K562 (cell line): ENCODE data around the gene PCNX2. TPM values are rescaled to one million over a fixed set of nuclear protein-coding genes. Genes with fewer than 3 reads are reported as not detected.

Source experiments
- ATAC-seq: fragments of 200-7000 bp; cut with Tn5 transposase; 3 replicates; pipeline ENCODE4 v1.9.1; 2020; ENCODE audit warnings: moderate library complexity
- BruUV-seq: library from RNA; stranded (reverse); fragments of 400-500 nt; replicated peaks from 2 replicates; lab custom pipeline; 2021; lab: Mats Ljungman, UMichigan
- CTCF ChIA-PET: fragments of 300-600 bp; formaldehyde crosslinking; extraction: SDS; loops from one replicate; lab custom pipeline; 2021; ENCODE audit warnings: low intra/inter-chr PET ratio; lab: Yijun Ruan, JAX
- POLR2A ChIA-PET: fragments of 300-600, 350-650 bp; sonication (Branson Sonifier 250); formaldehyde crosslinking; extraction: SDS; loops from one replicate; lab custom pipeline; 2021; ENCODE audit warnings: antibody characterized with exemption, inconsistent platforms; lab: Yijun Ruan, JAX
- DNase-seq, 4 experiments: peaks; one replicate each; pipeline versions ENCODE4 v3.0.0 to v3.0.0-alpha.2; 2011 to 2018; ENCODE audit warnings: low spot score in 3 of 4, mixed read lengths in 3 of 4; ENCODE audit errors: extremely low read depth in 1 of 4
- FAIRE-seq: peaks from 2 replicates; lab custom pipeline; 2011; peaks lifted over from hg19 to GRCh38; lab: Jason Lieb, UNC
- H2AFZ ChIP-seq: 2 replicates; pipeline ENCODE4 v1.6.0; 2011; ENCODE audit warnings: low read depth, low read length, control low read depth, inconsistent platforms
- H3K27ac ChIP-seq: fragments of 200-600 bp; 3 replicates; pipeline ENCODE4 v1.8.0; 2011; ENCODE audit warnings: low read depth, mild to moderate bottlenecking, control low read depth, inconsistent platforms, low read length, moderate library complexity, mixed read lengths; ENCODE audit errors: extremely low read depth
- H3K27me3 ChIP-seq, 2 experiments: fragments of 300-600 bp in 1 of 2; 2 replicates in 1 of 2; 3 replicates in 1 of 2; pipeline versions ENCODE4 v1.6.0 to v1.8.0; 2011; ENCODE audit warnings: inconsistent platforms in 2 of 2, low read length in 2 of 2, mild to moderate bottlenecking in 1 of 2, mixed read lengths in 1 of 2, moderate library complexity in 1 of 2; ENCODE audit not compliant: control insufficient read depth in 2 of 2, insufficient read depth in 2 of 2
- H3K36me3 ChIP-seq: fragments of 300-600 bp; 3 replicates; pipeline ENCODE4 v1.8.0; 2011; ENCODE audit warnings: mild to moderate bottlenecking, low read length, inconsistent platforms; ENCODE audit not compliant: control insufficient read depth, insufficient read depth
- H3K4me1 ChIP-seq, 2 experiments: fragments of 200-600 bp in 1 of 2; replicated peaks in 1 of 2; 2 replicates in 1 of 2; 3 replicates in 1 of 2; pipeline versions ENCODE4 v1.5.1 to v1.8.0; 2011; ENCODE audit warnings: inconsistent platforms in 2 of 2, low read length in 2 of 2, mild to moderate bottlenecking in 1 of 2, mixed read lengths in 1 of 2, moderate library complexity in 1 of 2; ENCODE audit not compliant: control insufficient read depth in 2 of 2, insufficient read depth in 2 of 2
- H3K4me2 ChIP-seq: 2 replicates; pipeline ENCODE4 v1.6.1; 2011; ENCODE audit warnings: low read length, control low read depth, inconsistent platforms, mixed read lengths; ENCODE audit not compliant: insufficient read depth
- H3K4me3 ChIP-seq: fragments of 200-600 bp; sonication (generic), shearing (Covaris generic); 2 replicates; pipeline ENCODE4 v1.5.1; 2016; ENCODE audit warnings: control low read depth, inconsistent platforms
- H3K79me2 ChIP-seq: fragments of 200-600 bp; 3 replicates; pipeline ENCODE4 v1.8.0; 2011; ENCODE audit warnings: low read length, inconsistent platforms; ENCODE audit not compliant: control insufficient read depth, insufficient read depth
- H3K9ac ChIP-seq, 2 experiments: 2 replicates each; pipeline versions ENCODE4 v1.6.0 to v1.6.1; 2011; ENCODE audit warnings: low read depth in 2 of 2, low read length in 2 of 2, control low read depth in 1 of 2, inconsistent platforms in 1 of 2, mild to moderate bottlenecking in 1 of 2, mixed read lengths in 1 of 2; ENCODE audit not compliant: insufficient read depth in 1 of 2
- H3K9me1 ChIP-seq: one replicate; pipeline ENCODE4 v1.6.0; 2011; ENCODE audit warnings: inconsistent platforms, mild to moderate bottlenecking, low read length, moderate library complexity; ENCODE audit not compliant: control insufficient read depth, insufficient read depth
- H3K9me3 ChIP-seq: replicated peaks from 2 replicates; pipeline ENCODE4 v1.5.1; 2011; ENCODE audit warnings: low read depth, low read length, inconsistent platforms; ENCODE audit not compliant: control insufficient read depth, insufficient read depth
- H4K20me1 ChIP-seq: replicated peaks from 2 replicates; pipeline ENCODE4 v1.6.1; 2011; ENCODE audit warnings: low read length, inconsistent platforms, mixed read lengths; ENCODE audit not compliant: control insufficient read depth, insufficient read depth
- CBX1 ChIP-seq: sonication (generic); IDR thresholded peaks from 2 replicates; pipeline ENCODE4 v1.6.1; 2016; ENCODE audit warnings: antibody characterized with exemption, low read depth, mild to moderate bottlenecking
- HNRNPH1 ChIP-seq: fragments of 200-400 bp; formaldehyde crosslinking; optimal IDR thresholded peaks from 2 replicates; pipeline ENCODE3; 2017; ENCODE audit warnings: low read depth, mild to moderate bottlenecking, low read length, moderate library complexity
- NCOA4 ChIP-seq: fragments of 450-650 bp; IDR thresholded peaks from 2 replicates; pipeline ENCODE4 v1.6.1; 2018; ENCODE audit warnings: mild to moderate bottlenecking; ENCODE audit not compliant: partially characterized antibody
- NFE2L1 ChIP-seq: fragments of 450-650 bp; IDR thresholded peaks from 2 replicates; pipeline ENCODE4 v1.6.1; 2016; ENCODE audit warnings: missing genetic modification characterization, low read depth, mild to moderate bottlenecking, missing compliant biosample characterization, moderate library complexity, borderline replicate concordance
- PTTG1 ChIP-seq: fragments of 450-650 bp; IDR thresholded peaks from 2 replicates; pipeline ENCODE4 v1.6.1; 2016; ENCODE audit warnings: low read depth, mild to moderate bottlenecking, missing genetic modification characterization, missing compliant biosample characterization
- SMAD3 ChIP-seq: fragments of 450-650 bp; formaldehyde crosslinking; conservative IDR thresholded peaks from 2 replicates; pipeline ENCODE4 v1.4.0; 2020; ENCODE audit warnings: mild to moderate bottlenecking
- SMAD4 ChIP-seq: fragments of 250-450 bp; sonication (Bioruptor Pico); conservative IDR thresholded peaks from 2 replicates; pipeline ENCODE4 v1.8.0; 2021; ENCODE audit warnings: inconsistent platforms, mild to moderate bottlenecking, moderate library complexity
- SNRNP70 ChIP-seq: fragments of 200-400 bp; formaldehyde crosslinking; optimal IDR thresholded peaks from 2 replicates; pipeline ENCODE3; 2017; ENCODE audit warnings: low read depth, low read length
- TGIF2 ChIP-seq: sonication (generic); formaldehyde crosslinking; IDR thresholded peaks from 2 replicates; pipeline ENCODE4 v1.8.1; 2022; ENCODE audit warnings: mild to moderate bottlenecking, missing genetic modification reagents, moderate library complexity
- ZNF174 ChIP-seq: fragments of 250-450 bp; sonication (Bioruptor Pico); IDR thresholded peaks from 2 replicates; pipeline ENCODE4 v1.4.0; 2020; ENCODE audit warnings: mild to moderate bottlenecking
- ZNF239 ChIP-seq: fragments of 250-450 bp; sonication (Bioruptor Pico); IDR thresholded peaks from 2 replicates; pipeline ENCODE4 v1.4.0; 2020; ENCODE audit warnings: mild to moderate bottlenecking
- ZNF41 ChIP-seq: fragments of 250-450 bp; sonication (Bioruptor Pico); conservative IDR thresholded peaks from 2 replicates; pipeline ENCODE4 v1.4.0; 2020; ENCODE audit warnings: mild to moderate bottlenecking
- ZNF551 ChIP-seq: fragments of 250-450 bp; sonication (Bioruptor Pico); IDR thresholded peaks from 2 replicates; pipeline ENCODE4 v1.5.0; 2021; ENCODE audit warnings: mild to moderate bottlenecking, moderate library complexity
- ZNF707 ChIP-seq: fragments of 250-450 bp; sonication (Bioruptor Pico); conservative IDR thresholded peaks from 2 replicates; pipeline ENCODE4 v1.8.0; 2022; ENCODE audit warnings: inconsistent platforms, mild to moderate bottlenecking, moderate library complexity
- ZNF830 ChIP-seq: fragments of 250-450 bp; sonication (Bioruptor Pico); IDR thresholded peaks from 2 replicates; pipeline ENCODE4 v1.5.0; 2021; ENCODE audit warnings: mild to moderate bottlenecking
- ZSCAN32 ChIP-seq: fragments of 450-650 bp; formaldehyde crosslinking; IDR thresholded peaks from 2 replicates; pipeline ENCODE4 v1.4.0; 2020; ENCODE audit warnings: mild to moderate bottlenecking, moderate library complexity
- WGBS: fragments of 100-300 bp; shearing (Covaris generic); methylation state at CpG from one replicate; pipeline ENCODE4 v1.1.6; 2016; ENCODE audit warnings: low coverage, mixed read lengths; ENCODE audit not compliant: insufficient coverage; ENCODE audit errors: missing lambda C conversion rate; 5-methylcytosine and 5-hydroxymethylcytosine counted together
- in situ Hi-C: fragments of 300-500 bp; cut with MboI; formaldehyde crosslinking; loops from 4 replicates; pipeline ENCODE4 v1.15.0; 2018; ENCODE audit warnings: inconsistent platforms, mixed read lengths
- intact Hi-C: fragments of 100-400 bp; cut with micrococcal nuclease; formaldehyde crosslinking; loops from 2 replicates; pipeline ENCODE4 v1.14.2; 2022
- polyA plus RNA-seq, 8 experiments: library from polyadenylated mRNA; depleted of rRNA in 4 of 8; stranded (reverse) in 5 of 8; unstranded in 3 of 8; fragments of >200 nt; fragmentation: Nextera tagmentation in 2 of 8; fragmentation: Illumina TruSeq in 1 of 8; extraction: Ambion mirVana in 2 of 8; extraction: Trizol in 1 of 8; gene quantifications; 2 replicates each; pipeline versions ENCODE4 v1.2.1 to v1.2.3, GENCODE V29; 2011 to 2014; ENCODE audit warnings: inconsistent platforms in 1 of 8, missing spikeins in 1 of 8
- total RNA-seq, 7 experiments: library from RNA; depleted of rRNA in 6 of 7; stranded (reverse); fragments of >200 nt in 6 of 7; fragmentation: Illumina TruSeq in 2 of 7; extraction: Trizol in 2 of 7; gene quantifications; 2 replicates each; pipeline versions ENCODE4 v1.2.1 to v1.2.3, GENCODE V29; 2011 to 2021; ENCODE audit warnings: low replicate concordance in 1 of 7
- TF ChIP-seq, protein P1 (sequence below): fragments of 250-450 bp; sonication (Bioruptor Pico); IDR thresholded peaks from 2 replicates; pipeline ENCODE4 v1.5.0; 2021; ENCODE audit warnings: mild to moderate bottlenecking, borderline replicate concordance
- TF ChIP-seq, protein P2 (sequence below): sonication (generic); formaldehyde crosslinking; IDR thresholded peaks from 2 replicates; pipeline ENCODE4 v1.9.0; 2022; ENCODE audit warnings: mild to moderate bottlenecking, missing genetic modification reagents
- TF ChIP-seq, protein P3 (sequence below): fragments of 200-800 bp; sonication (Bioruptor generic); IDR thresholded peaks from 2 replicates; pipeline ENCODE4 v1.6.1; 2017; ENCODE audit warnings: missing genetic modification characterization, missing compliant biosample characterization

The PCNX2 gene
- total and polyA plus RNA-seq, 9 of the 15 experiments (the other 6 are each of a cell fraction or from before 2014, with no cell fraction given), result 0.07 to 0.33 TPM; not detected in 7

DNA sequence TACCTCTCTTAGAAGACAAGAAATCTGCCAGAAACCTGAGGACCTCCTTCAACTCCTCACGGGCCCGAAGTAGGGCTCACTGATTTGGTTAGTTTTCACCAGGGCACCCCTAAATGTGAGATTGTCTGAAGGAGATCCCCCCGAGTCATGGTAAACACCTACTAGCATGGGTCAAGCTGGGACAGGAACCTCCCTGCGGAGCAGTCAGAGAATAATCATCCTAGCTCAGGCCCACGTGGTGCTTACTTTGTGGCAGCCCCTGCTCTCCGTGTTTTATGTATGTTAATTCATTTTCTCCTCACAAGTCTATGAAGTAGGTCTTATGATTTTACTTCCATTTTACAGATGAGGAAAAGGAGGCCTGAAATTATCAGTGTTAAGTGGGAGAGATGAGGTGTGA lies 206.9 kb downstream of the PCNX2 start:
- Histone ChIP-seq H3K9me3 (no peaks in the 10 kb centered on the region), H3K4me3 (no peak overlapping the region), H3K9ac (no peak overlapping the region), H3K79me2 (no peaks in the 10 kb centered on the region), H2AFZ (no peak overlapping the region), H4K20me1 (no peaks in the 10 kb centered on the region), H3K27me3 (no peaks in the 10 kb centered on the region; a peak in 2 of 5 replicates), H3K4me1 (no peaks in the 10 kb centered on the region), H3K27ac (no peak overlapping the region), H3K4me2 (no peak overlapping the region), H3K36me3 (no peaks in the 10 kb centered on the region), H3K9me1 (no peaks in the 10 kb centered on the region)
- 0% methylated on average over 6 of the region's 6 CpGs for whole genome bisulfite sequencing
- in situ Hi-C loops, result no loop called here
- intact Hi-C loops, result no loop called here
- FAIRE-seq (no peak), ATAC-seq (no peak), DNase-seq (no peak)
- ChIA-PET POLR2A (interaction anchor here (0.7 kb wide), 1 partner anchor 38 kb away, joined by 3 read pairs; no protein-coding TSS in a partner anchor), CTCF (no interaction called here)
- TF ChIP-seq SMAD3 (CRISPR knock-in tag) (no peak), CBX1 (no peak), NFE2L1 (no peak), ZNF239 (CRISPR knock-in tag) (no peak), NCOA4 (no peak), SMAD4 (CRISPR knock-in tag) (no peak), ZNF830 (CRISPR knock-in tag) (no peak), ZNF41 (CRISPR knock-in tag) (no peak), ZNF707 (CRISPR knock-in tag) (no peak), PTTG1 (no peak), ZNF551 (CRISPR knock-in tag) (no peak), ZNF174 (no peak), HNRNPH1 (no peak), SNRNP70 (no peak), TGIF2 (CRISPR knock-in tag) (no peak), ZSCAN32 (no peak)
- TF ChIP-seq, protein P1, sequence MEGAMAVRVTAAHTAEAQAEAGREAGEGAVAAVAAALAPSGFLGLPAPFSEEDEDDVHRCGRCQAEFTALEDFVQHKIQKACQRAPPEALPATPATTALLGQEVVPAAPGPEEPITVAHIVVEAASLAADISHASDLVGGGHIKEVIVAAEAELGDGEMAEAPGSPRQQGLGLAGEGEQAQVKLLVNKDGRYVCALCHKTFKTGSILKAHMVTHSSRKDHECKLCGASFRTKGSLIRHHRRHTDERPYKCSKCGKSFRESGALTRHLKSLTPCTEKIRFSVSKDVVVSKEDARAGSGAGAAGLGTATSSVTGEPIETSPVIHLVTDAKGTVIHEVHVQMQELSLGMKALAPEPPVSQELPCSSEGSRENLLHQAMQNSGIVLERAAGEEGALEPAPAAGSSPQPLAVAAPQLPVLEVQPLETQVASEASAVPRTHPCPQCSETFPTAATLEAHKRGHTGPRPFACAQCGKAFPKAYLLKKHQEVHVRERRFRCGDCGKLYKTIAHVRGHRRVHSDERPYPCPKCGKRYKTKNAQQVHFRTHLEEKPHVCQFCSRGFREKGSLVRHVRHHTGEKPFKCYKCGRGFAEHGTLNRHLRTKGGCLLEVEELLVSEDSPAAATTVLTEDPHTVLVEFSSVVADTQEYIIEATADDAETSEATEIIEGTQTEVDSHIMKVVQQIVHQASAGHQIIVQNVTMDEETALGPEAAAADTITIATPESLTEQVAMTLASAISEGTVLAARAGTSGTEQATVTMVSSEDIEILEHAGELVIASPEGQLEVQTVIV (CRISPR knock-in tag), result no peak
- TF ChIP-seq, protein P2, sequence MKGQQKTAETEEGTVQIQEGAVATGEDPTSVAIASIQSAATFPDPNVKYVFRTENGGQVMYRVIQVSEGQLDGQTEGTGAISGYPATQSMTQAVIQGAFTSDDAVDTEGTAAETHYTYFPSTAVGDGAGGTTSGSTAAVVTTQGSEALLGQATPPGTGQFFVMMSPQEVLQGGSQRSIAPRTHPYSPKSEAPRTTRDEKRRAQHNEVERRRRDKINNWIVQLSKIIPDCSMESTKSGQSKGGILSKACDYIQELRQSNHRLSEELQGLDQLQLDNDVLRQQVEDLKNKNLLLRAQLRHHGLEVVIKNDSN (CRISPR knock-in tag), result no peak
- TF ChIP-seq, protein P3, sequence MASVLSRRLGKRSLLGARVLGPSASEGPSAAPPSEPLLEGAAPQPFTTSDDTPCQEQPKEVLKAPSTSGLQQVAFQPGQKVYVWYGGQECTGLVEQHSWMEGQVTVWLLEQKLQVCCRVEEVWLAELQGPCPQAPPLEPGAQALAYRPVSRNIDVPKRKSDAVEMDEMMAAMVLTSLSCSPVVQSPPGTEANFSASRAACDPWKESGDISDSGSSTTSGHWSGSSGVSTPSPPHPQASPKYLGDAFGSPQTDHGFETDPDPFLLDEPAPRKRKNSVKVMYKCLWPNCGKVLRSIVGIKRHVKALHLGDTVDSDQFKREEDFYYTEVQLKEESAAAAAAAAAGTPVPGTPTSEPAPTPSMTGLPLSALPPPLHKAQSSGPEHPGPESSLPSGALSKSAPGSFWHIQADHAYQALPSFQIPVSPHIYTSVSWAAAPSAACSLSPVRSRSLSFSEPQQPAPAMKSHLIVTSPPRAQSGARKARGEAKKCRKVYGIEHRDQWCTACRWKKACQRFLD (CRISPR knock-in tag), result no peak
- BruUV-seq, result no TSS peak
